K562 (cell line): ENCODE results near the gene LRP1B.

Experiments used
- KDM2B ChIP-seq: fragments of 250-450 bp; sonication (Bioruptor Pico); IDR thresholded peaks from 2 replicates; pipeline ENCODE4 v1.8.0; 2021; ENCODE audit warnings: mild to moderate bottlenecking, moderate library complexity
- ZBTB8A ChIP-seq: fragments of 450-650 bp; IDR thresholded peaks from 2 replicates; pipeline ENCODE4 v1.6.1; 2018; ENCODE audit warnings: mild to moderate bottlenecking, moderate library complexity; ENCODE audit not compliant: partially characterized antibody
- ZNF146 ChIP-seq: IDR thresholded peaks from one replicate; pipeline ENCODE4 v1.6.1; 2018; ENCODE audit warnings: missing compliant biosample characterization; ENCODE audit not compliant: unreplicated experiment
- ZNF318 ChIP-seq, 2 experiments: fragments of 450-650 bp; IDR thresholded peaks; 2 replicates each; pipeline ENCODE4 v1.6.1; 2016; ENCODE audit warnings: mild to moderate bottlenecking in 2 of 2, borderline replicate concordance in 1 of 2, low read depth in 1 of 2, moderate library complexity in 1 of 2
- ZNF830 ChIP-seq: fragments of 250-450 bp; sonication (Bioruptor Pico); IDR thresholded peaks from 2 replicates; pipeline ENCODE4 v1.5.0; 2021; ENCODE audit warnings: mild to moderate bottlenecking

GRCh38 chr2:140311905-140312304 lies 1818.9 kb downstream of the LRP1B start:
- TF ChIP-seq ZNF830 (CRISPR knock-in tag): no peak
- no peak for TF ChIP-seq KDM2B
- TF ChIP-seq ZNF318 (IDR thresholded peaks at IDR 0.05; ENCODE audit: borderline replicate concordance in 1 of 2, low read depth in 1 of 2): no peak
- TF ChIP-seq ZNF146 (CRISPR knock-in tag): no peak
- no peak for TF ChIP-seq ZBTB8A
